HEK293 (cell line): Measurements from ENCODE around the gene RHPN2.

Experiments used
- CTCF ChIA-PET: fragments of 350-600 bp; formaldehyde crosslinking; extraction: SDS; loops from one replicate; lab custom pipeline; 2021; ENCODE audit warnings: antibody characterized with exemption; lab: Yijun Ruan, JAX
- POLR2A ChIA-PET: fragments of 300-600 bp; formaldehyde crosslinking; extraction: SDS; loops from one replicate; lab custom pipeline; 2020; ENCODE audit warnings: antibody characterized with exemption, inconsistent platforms; lab: Yijun Ruan, JAX
- H3K27ac ChIP-seq: fragments of 200-500 bp; sonication (Bioruptor generic); 2 replicates; pipeline ENCODE4 v1.5.1; 2014; ENCODE audit warnings: low read depth, low read length, control low read depth, inconsistent platforms; ENCODE audit errors: extremely low read depth
- H3K36me3 ChIP-seq, 2 experiments: fragments of 200-500 bp in 1 of 2; sonication (Bioruptor generic) in 1 of 2; 1 replicate in 1 of 2; 2 replicates in 1 of 2; pipeline ENCODE4 v1.5.1; 2014 to 2017; ENCODE audit warnings: inconsistent platforms in 2 of 2, low read length in 2 of 2; ENCODE audit not compliant: control insufficient read depth in 2 of 2, insufficient read depth in 1 of 2
- H3K4me1 ChIP-seq: fragments of 200-500 bp; sonication (Bioruptor generic); 2 replicates; pipeline ENCODE4 v1.5.1; 2014; ENCODE audit warnings: mild to moderate bottlenecking, low read length, inconsistent platforms; ENCODE audit not compliant: control insufficient read depth, insufficient read depth
- H3K4me3 ChIP-seq: 2 replicates; pipeline ENCODE4 v1.5.1; 2011; ENCODE audit warnings: low read depth, mild to moderate bottlenecking, control low read depth, low read length, moderate library complexity
- H3K9me3 ChIP-seq: fragments of 200-500 bp; sonication (Bioruptor generic); 2 replicates; pipeline ENCODE4 v1.5.1; 2014; ENCODE audit warnings: low read depth, low read length, inconsistent platforms; ENCODE audit not compliant: control insufficient read depth, insufficient read depth
- KLF8 ChIP-seq: fragments of 450-650 bp; formaldehyde crosslinking; IDR thresholded peaks from 2 replicates; pipeline ENCODE4 v1.5.1; 2016; ENCODE audit warnings: missing biosample characterization, missing genetic modification characterization
- MZF1 ChIP-seq: fragments of 450-650 bp; formaldehyde crosslinking; IDR thresholded peaks from 2 replicates; pipeline ENCODE4 v1.5.1; 2017; ENCODE audit warnings: missing biosample characterization, missing genetic modification characterization, borderline replicate concordance
- ZBTB7A ChIP-seq: fragments of 450-650 bp; formaldehyde crosslinking; IDR thresholded peaks from 2 replicates; pipeline ENCODE4 v1.5.1; 2016; ENCODE audit warnings: low read depth, missing biosample characterization, missing genetic modification characterization
- ZFHX2 ChIP-seq: fragments of 450-650 bp; formaldehyde crosslinking; conservative IDR thresholded peaks from 2 replicates; pipeline ENCODE4 v1.5.1; 2016; ENCODE audit warnings: missing biosample characterization, missing genetic modification characterization
- ZIC2 ChIP-seq: fragments of 450-650 bp; formaldehyde crosslinking; IDR thresholded peaks from 2 replicates; pipeline ENCODE4 v1.5.1; 2016; ENCODE audit warnings: missing biosample characterization, missing genetic modification characterization
- ZNF155 ChIP-seq: fragments of 450-650 bp; formaldehyde crosslinking; IDR thresholded peaks from 2 replicates; pipeline ENCODE4 v1.5.1; 2016; ENCODE audit warnings: missing biosample characterization, missing genetic modification characterization
- ZNF174 ChIP-seq: fragments of 450-650 bp; formaldehyde crosslinking; IDR thresholded peaks from 2 replicates; pipeline ENCODE4 v1.5.0; 2017; ENCODE audit warnings: missing biosample characterization, mild to moderate bottlenecking, missing genetic modification characterization
- ZNF211 ChIP-seq: fragments of 450-650 bp; formaldehyde crosslinking; IDR thresholded peaks from 2 replicates; pipeline ENCODE4 v1.5.1; 2016; ENCODE audit warnings: low read depth, missing biosample characterization, missing genetic modification characterization
- ZNF223 ChIP-seq: fragments of 450-650 bp; formaldehyde crosslinking; IDR thresholded peaks from 2 replicates; pipeline ENCODE4 v1.5.1; 2016; ENCODE audit warnings: missing biosample characterization, missing genetic modification characterization
- ZNF266 ChIP-seq: fragments of 450-650 bp; formaldehyde crosslinking; IDR thresholded peaks from 2 replicates; pipeline ENCODE4 v1.5.1; 2016; ENCODE audit warnings: missing biosample characterization, missing genetic modification characterization, low read depth
- ZNF549 ChIP-seq: fragments of 450-650 bp; IDR thresholded peaks from 2 replicates; pipeline ENCODE4 v1.5.1; 2018; ENCODE audit warnings: missing biosample characterization, missing genetic modification characterization, mild to moderate bottlenecking, inconsistent platforms, moderate library complexity
- ZSCAN23 ChIP-seq: fragments of 450-650 bp; formaldehyde crosslinking; IDR thresholded peaks from 2 replicates; pipeline ENCODE4 v1.5.1; 2016; ENCODE audit warnings: missing biosample characterization, missing genetic modification characterization
- TF ChIP-seq, protein P1 (sequence below): fragments of 450-650 bp; formaldehyde crosslinking; IDR thresholded peaks from 2 replicates; pipeline ENCODE4 v1.5.1; 2016; ENCODE audit warnings: missing biosample characterization, missing genetic modification characterization, borderline replicate concordance
- TF ChIP-seq, protein P2 (sequence below): fragments of 450-650 bp; formaldehyde crosslinking; IDR thresholded peaks from 2 replicates; pipeline ENCODE4 v1.5.1; 2017; ENCODE audit warnings: missing biosample characterization, missing genetic modification characterization
- TF ChIP-seq, protein P3 (sequence below): fragments of 450-650 bp; formaldehyde crosslinking; IDR thresholded peaks from 2 replicates; pipeline ENCODE4 v1.5.1; 2016; ENCODE audit warnings: missing biosample characterization, missing genetic modification characterization
- TF ChIP-seq, protein P4 (sequence below): fragments of 450-650 bp; formaldehyde crosslinking; IDR thresholded peaks from 2 replicates; pipeline ENCODE4 v1.5.0; 2017; ENCODE audit warnings: missing biosample characterization, missing genetic modification characterization, borderline replicate concordance
- TF ChIP-seq, protein P5 (sequence below): fragments of 450-650 bp; formaldehyde crosslinking; IDR thresholded peaks from 2 replicates; pipeline ENCODE4 v1.5.1; 2016; ENCODE audit warnings: missing biosample characterization, missing genetic modification characterization

The RHPN2 gene

DNA sequence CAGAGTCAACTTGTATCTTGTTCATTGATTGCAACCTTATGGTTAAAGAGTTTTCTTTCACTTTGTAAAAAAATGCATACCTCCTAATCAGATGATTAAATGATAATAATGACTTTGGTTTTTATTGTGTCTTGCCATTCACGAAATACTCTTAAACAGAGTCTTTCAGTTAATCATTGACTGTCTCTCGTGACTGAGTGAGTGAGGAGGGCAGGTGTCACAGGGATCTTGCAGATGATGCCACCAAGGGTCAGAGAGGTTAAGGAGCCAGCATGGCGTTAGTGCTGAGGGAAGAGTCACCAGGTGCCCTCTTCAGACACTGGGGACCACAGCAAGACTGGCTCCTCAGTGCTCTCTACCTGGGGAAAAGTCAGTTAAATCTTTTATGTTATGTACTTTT is 24.3 kb upstream of the RHPN2 start:
- peaks cover 44 to 85% of the 10 kb centered on the region in 2 experiments for H3K36me3 ChIP-seq
- ChIA-PET POLR2A (no interaction called here), CTCF (no interaction called here)
- no peaks in the 10 kb centered on the region; the same call in 1 of the 2 replicates for H3K9me3 ChIP-seq
- peaks cover 3% of the 10 kb centered on the region; the same call in 1 of the 2 replicates for H3K4me1 ChIP-seq
- H3K4me3 ChIP-seq, result no peak overlapping the region
- TF ChIP-seq ZFHX2 (tag by site-specific recombination), result no peak
- TF ChIP-seq ZNF211 (tag by site-specific recombination), result no peak
- no peak for TF ChIP-seq ZNF174 (tag by site-specific recombination)
- no peak for TF ChIP-seq ZBTB7A (tag by site-specific recombination)
- no peak for TF ChIP-seq ZNF223 (tag by site-specific recombination)
- TF ChIP-seq, protein P1, sequence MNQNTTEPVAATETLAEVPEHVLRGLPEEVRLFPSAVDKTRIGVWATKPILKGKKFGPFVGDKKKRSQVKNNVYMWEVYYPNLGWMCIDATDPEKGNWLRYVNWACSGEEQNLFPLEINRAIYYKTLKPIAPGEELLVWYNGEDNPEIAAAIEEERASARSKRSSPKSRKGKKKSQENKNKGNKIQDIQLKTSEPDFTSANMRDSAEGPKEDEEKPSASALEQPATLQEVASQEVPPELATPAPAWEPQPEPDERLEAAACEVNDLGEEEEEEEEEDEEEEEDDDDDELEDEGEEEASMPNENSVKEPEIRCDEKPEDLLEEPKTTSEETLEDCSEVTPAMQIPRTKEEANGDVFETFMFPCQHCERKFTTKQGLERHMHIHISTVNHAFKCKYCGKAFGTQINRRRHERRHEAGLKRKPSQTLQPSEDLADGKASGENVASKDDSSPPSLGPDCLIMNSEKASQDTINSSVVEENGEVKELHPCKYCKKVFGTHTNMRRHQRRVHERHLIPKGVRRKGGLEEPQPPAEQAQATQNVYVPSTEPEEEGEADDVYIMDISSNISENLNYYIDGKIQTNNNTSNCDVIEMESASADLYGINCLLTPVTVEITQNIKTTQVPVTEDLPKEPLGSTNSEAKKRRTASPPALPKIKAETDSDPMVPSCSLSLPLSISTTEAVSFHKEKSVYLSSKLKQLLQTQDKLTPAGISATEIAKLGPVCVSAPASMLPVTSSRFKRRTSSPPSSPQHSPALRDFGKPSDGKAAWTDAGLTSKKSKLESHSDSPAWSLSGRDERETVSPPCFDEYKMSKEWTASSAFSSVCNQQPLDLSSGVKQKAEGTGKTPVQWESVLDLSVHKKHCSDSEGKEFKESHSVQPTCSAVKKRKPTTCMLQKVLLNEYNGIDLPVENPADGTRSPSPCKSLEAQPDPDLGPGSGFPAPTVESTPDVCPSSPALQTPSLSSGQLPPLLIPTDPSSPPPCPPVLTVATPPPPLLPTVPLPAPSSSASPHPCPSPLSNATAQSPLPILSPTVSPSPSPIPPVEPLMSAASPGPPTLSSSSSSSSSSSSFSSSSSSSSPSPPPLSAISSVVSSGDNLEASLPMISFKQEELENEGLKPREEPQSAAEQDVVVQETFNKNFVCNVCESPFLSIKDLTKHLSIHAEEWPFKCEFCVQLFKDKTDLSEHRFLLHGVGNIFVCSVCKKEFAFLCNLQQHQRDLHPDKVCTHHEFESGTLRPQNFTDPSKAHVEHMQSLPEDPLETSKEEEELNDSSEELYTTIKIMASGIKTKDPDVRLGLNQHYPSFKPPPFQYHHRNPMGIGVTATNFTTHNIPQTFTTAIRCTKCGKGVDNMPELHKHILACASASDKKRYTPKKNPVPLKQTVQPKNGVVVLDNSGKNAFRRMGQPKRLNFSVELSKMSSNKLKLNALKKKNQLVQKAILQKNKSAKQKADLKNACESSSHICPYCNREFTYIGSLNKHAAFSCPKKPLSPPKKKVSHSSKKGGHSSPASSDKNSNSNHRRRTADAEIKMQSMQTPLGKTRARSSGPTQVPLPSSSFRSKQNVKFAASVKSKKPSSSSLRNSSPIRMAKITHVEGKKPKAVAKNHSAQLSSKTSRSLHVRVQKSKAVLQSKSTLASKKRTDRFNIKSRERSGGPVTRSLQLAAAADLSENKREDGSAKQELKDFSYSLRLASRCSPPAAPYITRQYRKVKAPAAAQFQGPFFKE (tag by site-specific recombination), result no peak
- TF ChIP-seq, protein P2, sequence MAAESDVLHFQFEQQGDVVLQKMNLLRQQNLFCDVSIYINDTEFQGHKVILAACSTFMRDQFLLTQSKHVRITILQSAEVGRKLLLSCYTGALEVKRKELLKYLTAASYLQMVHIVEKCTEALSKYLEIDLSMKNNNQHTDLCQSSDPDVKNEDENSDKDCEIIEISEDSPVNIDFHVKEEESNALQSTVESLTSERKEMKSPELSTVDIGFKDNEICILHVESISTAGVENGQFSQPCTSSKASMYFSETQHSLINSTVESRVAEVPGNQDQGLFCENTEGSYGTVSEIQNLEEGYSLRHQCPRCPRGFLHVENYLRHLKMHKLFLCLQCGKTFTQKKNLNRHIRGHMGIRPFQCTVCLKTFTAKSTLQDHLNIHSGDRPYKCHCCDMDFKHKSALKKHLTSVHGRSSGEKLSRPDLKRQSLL (tag by site-specific recombination), result no peak
- TF ChIP-seq, protein P3, sequence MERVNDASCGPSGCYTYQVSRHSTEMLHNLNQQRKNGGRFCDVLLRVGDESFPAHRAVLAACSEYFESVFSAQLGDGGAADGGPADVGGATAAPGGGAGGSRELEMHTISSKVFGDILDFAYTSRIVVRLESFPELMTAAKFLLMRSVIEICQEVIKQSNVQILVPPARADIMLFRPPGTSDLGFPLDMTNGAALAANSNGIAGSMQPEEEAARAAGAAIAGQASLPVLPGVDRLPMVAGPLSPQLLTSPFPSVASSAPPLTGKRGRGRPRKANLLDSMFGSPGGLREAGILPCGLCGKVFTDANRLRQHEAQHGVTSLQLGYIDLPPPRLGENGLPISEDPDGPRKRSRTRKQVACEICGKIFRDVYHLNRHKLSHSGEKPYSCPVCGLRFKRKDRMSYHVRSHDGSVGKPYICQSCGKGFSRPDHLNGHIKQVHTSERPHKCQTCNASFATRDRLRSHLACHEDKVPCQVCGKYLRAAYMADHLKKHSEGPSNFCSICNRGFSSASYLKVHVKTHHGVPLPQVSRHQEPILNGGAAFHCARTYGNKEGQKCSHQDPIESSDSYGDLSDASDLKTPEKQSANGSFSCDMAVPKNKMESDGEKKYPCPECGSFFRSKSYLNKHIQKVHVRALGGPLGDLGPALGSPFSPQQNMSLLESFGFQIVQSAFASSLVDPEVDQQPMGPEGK, result no peak
- no peak for TF ChIP-seq ZNF155 (tag by site-specific recombination)
- TF ChIP-seq MZF1 (tag by site-specific recombination), result no peak
- TF ChIP-seq ZIC2 (tag by site-specific recombination), result no peak
- TF ChIP-seq, all 188 proteins: peak for 0
- no peak overlapping the region for H3K27ac ChIP-seq

DNA sequence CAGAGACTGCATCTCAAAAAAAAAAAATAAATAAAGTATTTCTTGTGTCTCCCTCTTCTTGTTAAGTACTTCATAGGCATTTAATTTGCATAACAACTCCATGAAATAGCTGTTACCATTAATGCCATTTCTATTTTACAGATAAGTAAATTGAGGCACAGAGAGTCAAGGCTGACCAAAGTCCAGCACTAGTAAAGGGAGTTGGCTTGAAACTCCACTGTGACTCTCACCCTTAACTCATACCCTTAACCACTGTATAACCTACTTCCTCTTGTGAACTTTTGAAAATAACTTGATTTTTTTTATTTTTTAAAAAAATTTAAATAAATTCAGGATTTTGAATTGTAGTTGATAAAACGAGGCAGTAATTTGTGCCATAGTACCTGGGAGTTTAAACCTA is 22.3 kb upstream of the RHPN2 start:
- no peak for TF ChIP-seq ZNF266 (tag by site-specific recombination)
- TF ChIP-seq, protein P4, sequence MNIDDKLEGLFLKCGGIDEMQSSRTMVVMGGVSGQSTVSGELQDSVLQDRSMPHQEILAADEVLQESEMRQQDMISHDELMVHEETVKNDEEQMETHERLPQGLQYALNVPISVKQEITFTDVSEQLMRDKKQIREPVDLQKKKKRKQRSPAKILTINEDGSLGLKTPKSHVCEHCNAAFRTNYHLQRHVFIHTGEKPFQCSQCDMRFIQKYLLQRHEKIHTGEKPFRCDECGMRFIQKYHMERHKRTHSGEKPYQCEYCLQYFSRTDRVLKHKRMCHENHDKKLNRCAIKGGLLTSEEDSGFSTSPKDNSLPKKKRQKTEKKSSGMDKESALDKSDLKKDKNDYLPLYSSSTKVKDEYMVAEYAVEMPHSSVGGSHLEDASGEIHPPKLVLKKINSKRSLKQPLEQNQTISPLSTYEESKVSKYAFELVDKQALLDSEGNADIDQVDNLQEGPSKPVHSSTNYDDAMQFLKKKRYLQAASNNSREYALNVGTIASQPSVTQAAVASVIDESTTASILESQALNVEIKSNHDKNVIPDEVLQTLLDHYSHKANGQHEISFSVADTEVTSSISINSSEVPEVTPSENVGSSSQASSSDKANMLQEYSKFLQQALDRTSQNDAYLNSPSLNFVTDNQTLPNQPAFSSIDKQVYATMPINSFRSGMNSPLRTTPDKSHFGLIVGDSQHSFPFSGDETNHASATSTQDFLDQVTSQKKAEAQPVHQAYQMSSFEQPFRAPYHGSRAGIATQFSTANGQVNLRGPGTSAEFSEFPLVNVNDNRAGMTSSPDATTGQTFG, result no peak
- no peak for TF ChIP-seq ZSCAN23 (tag by site-specific recombination)
- no peak for TF ChIP-seq KLF8 (tag by site-specific recombination)
- no peak for TF ChIP-seq ZNF549 (tag by site-specific recombination)
- TF ChIP-seq, protein P5, sequence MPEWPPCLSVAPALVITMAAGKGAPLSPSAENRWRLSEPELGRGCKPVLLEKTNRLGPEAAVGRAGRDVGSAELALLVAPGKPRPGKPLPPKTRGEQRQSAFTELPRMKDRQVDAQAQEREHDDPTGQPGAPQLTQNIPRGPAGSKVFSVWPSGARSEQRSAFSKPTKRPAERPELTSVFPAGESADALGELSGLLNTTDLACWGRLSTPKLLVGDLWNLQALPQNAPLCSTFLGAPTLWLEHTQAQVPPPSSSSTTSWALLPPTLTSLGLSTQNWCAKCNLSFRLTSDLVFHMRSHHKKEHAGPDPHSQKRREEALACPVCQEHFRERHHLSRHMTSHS (tag by site-specific recombination), result no peak
- H3K9me3 ChIP-seq, result no peaks in the 10 kb centered on the region; the same call in 1 of the 2 replicates
- peak overlapping the region; percentile 24; the same call in 1 of the 2 replicates for H3K27ac ChIP-seq
- ChIA-PET CTCF (interaction anchor here (1.4 to 3.0 kb wide), 2 partner anchors 32 to 111 kb away, joined by 3 to 16 read pairs; no protein-coding TSS in a partner anchor), POLR2A (no interaction called here)
- H3K4me3 ChIP-seq, result no peak overlapping the region
- H3K4me1 ChIP-seq, result peaks cover 5% of the 10 kb centered on the region; the same call in 1 of the 2 replicates
- peaks cover 26 to 70% of the 10 kb centered on the region in 2 experiments for H3K36me3 ChIP-seq
